ENCODE data around the gene STK32C.

GRCh38 chr10:132158823-132159222 is 148.9 kb downstream of the STK32C start:
- TF ChIP-seq POLR2A (IDR thresholded peaks at IDR 0.05) (no peak), CTCF (IDR thresholded peaks at IDR 0.05) (no peak)
